LNCaP clone FGC (cell line): ENCODE results near the gene NFS1.
A peak's percentile ranks its signal among the peaks of the same experiment; 100 is the strongest.

ENCODE experiments used
- DNase-seq: peaks from one replicate; pipeline ENCODE4 v3.0.0-alpha.2; 2011; ENCODE audit warnings: low read depth
- H3K4me3 ChIP-seq: 2 replicates; pipeline ENCODE4 v1.5.1; 2011; ENCODE audit warnings: mild to moderate bottlenecking, low read depth, low read length, control low read depth
- CTCF ChIP-seq: IDR thresholded peaks from 2 replicates; pipeline ENCODE4 v1.5.1; 2012; ENCODE audit warnings: mild to moderate bottlenecking; ENCODE audit not compliant: control insufficient read depth, insufficient read depth; ENCODE audit errors: extremely low read depth

Gene NFS1

GRCh38 chr20:35702051-35702823 is 3.1 kb upstream of the NFS1 start:
- no peak for TF ChIP-seq CTCF
- no peak for DNase-seq
- H3K4me3 ChIP-seq, result no peak overlapping the region

- H3K4me3 ChIP-seq, result peak overlapping the region; percentile 96
- no peak for DNase-seq
- no peak for TF ChIP-seq CTCF
These were observed 1.5 kb upstream of the NFS1 start for GRCh38 chr20:35700625-35701148.

GRCh38 chr20:35699957-35700624 is 939 bp upstream of the NFS1 start:
- DNase-seq, result no peak
- no peak for TF ChIP-seq CTCF
- peak overlapping the region; percentile 96 for H3K4me3 ChIP-seq

GRCh38 chr20:35698298-35699126 is 640 bp downstream of the NFS1 start:
- peak overlapping the region; percentile 96 for H3K4me3 ChIP-seq
- DNase-seq, result no peak
- TF ChIP-seq CTCF, result no peak

- TF ChIP-seq CTCF, result no peak
- peak overlapping the region; percentile 96 for H3K4me3 ChIP-seq
- DNase-seq, result no peak
These were observed 1.4 kb downstream of the NFS1 start for GRCh38 chr20:35697696-35698297.

GRCh38 chr20:35695978-35696377 is 3.2 kb downstream of the NFS1 start:
- no peak for TF ChIP-seq CTCF
- H3K4me3 ChIP-seq, result no peak overlapping the region
- DNase-seq, result no peak
